Measurements from ENCODE around the gene STK11IP.

The STK11IP gene

GRCh38 chr2:219642069-219642454 is 44.4 kb downstream of the STK11IP start:
- H3K27me3 ChIP-seq (replicated peaks; ENCODE audit: insufficient read depth, low read length), result peaks cover 43% of the 10 kb centered on the region
- no peaks in the 10 kb centered on the region for H3K9me2 ChIP-seq (replicated peaks; ENCODE audit: insufficient read depth, low read length)
- H3K4me1 ChIP-seq (ENCODE audit: low read length), result no peaks in the 10 kb centered on the region; the same call in 1 of the 2 replicates
- TF ChIP-seq EZH2 (optimal IDR thresholded peaks at IDR 0.05; ENCODE audit: low read depth, low read length) (no peak), CTCF (IDR thresholded peaks at IDR 0.05; ENCODE audit: low read length) (no peak), EZH2phosphoT487 (IDR thresholded peaks at IDR 0.05; ENCODE audit: low read length) (no peak)
- no peak for DNase-seq
- no peaks in the 10 kb centered on the region for H4K20me1 ChIP-seq (ENCODE audit: insufficient read depth, low read length)
- H3K36me3 ChIP-seq (replicated peaks; ENCODE audit: insufficient read depth, low read length), result no peaks in the 10 kb centered on the region
- no peaks in the 10 kb centered on the region for H3K9me3 ChIP-seq (replicated peaks; ENCODE audit: insufficient read depth, low read length)
- no peak overlapping the region for H3K27ac ChIP-seq (ENCODE audit: low read length)
- no peak overlapping the region for H3K4me3 ChIP-seq (ENCODE audit: low read length)
- H3K79me2 ChIP-seq (ENCODE audit: low read length), result no peaks in the 10 kb centered on the region
- H2AFZ ChIP-seq (ENCODE audit: low read length), result no peak overlapping the region
- H3F3A ChIP-seq (ENCODE audit: insufficient read depth, low read length), result no peaks in the 10 kb centered on the region
- no peak overlapping the region for H3K4me2 ChIP-seq (ENCODE audit: low read depth, low read length)
- H3K9ac ChIP-seq (ENCODE audit: low read length), result no peak overlapping the region

GRCh38 chr2:219642465-219643083 is 44.9 kb downstream of the STK11IP start:
- Histone ChIP-seq H3K9me2 (replicated peaks; ENCODE audit: insufficient read depth, low read length) (no peaks in the 10 kb centered on the region), H3K4me2 (ENCODE audit: low read depth, low read length) (peak overlapping the region; percentile 37; the same call in 1 of the 2 replicates), H4K20me1 (ENCODE audit: insufficient read depth, low read length) (no peaks in the 10 kb centered on the region), H3F3A (ENCODE audit: insufficient read depth, low read length) (no peaks in the 10 kb centered on the region), H3K27me3 (replicated peaks; ENCODE audit: insufficient read depth, low read length) (peaks cover 38% of the 10 kb centered on the region), H3K4me3 (ENCODE audit: low read length) (no peak overlapping the region), H3K27ac (ENCODE audit: low read length) (no peak overlapping the region), H3K79me2 (ENCODE audit: low read length) (no peaks in the 10 kb centered on the region), H3K9ac (ENCODE audit: low read length) (no peak overlapping the region), H3K4me1 (ENCODE audit: low read length) (no peaks in the 10 kb centered on the region; the same call in 1 of the 2 replicates), H3K9me3 (replicated peaks; ENCODE audit: insufficient read depth, low read length) (no peaks in the 10 kb centered on the region), H2AFZ (ENCODE audit: low read length) (peak overlapping the region; percentile 12; the same call in 1 of the 2 replicates), H3K36me3 (replicated peaks; ENCODE audit: insufficient read depth, low read length) (no peaks in the 10 kb centered on the region)
- peak; percentile 93 for DNase-seq
- TF ChIP-seq CTCF (IDR thresholded peaks at IDR 0.05; ENCODE audit: low read length) (peak; percentile 99), EZH2phosphoT487 (IDR thresholded peaks at IDR 0.05; ENCODE audit: low read length) (no peak), EZH2 (optimal IDR thresholded peaks at IDR 0.05; ENCODE audit: low read depth, low read length) (no peak)

GRCh38 chr2:219643084-219643473 is 45.4 kb downstream of the STK11IP start:
- Histone ChIP-seq H3F3A (ENCODE audit: insufficient read depth, low read length) (no peaks in the 10 kb centered on the region), H3K9me2 (replicated peaks; ENCODE audit: insufficient read depth, low read length) (no peaks in the 10 kb centered on the region), H3K4me2 (ENCODE audit: low read depth, low read length) (peak overlapping the region; percentile 37; the same call in 1 of the 2 replicates), H3K27ac (ENCODE audit: low read length) (no peak overlapping the region), H4K20me1 (ENCODE audit: insufficient read depth, low read length) (no peaks in the 10 kb centered on the region), H3K27me3 (replicated peaks; ENCODE audit: insufficient read depth, low read length) (peaks cover 33% of the 10 kb centered on the region), H3K79me2 (ENCODE audit: low read length) (no peaks in the 10 kb centered on the region), H3K4me1 (ENCODE audit: low read length) (no peaks in the 10 kb centered on the region; the same call in 1 of the 2 replicates), H3K36me3 (replicated peaks; ENCODE audit: insufficient read depth, low read length) (no peaks in the 10 kb centered on the region), H3K9ac (ENCODE audit: low read length) (no peak overlapping the region), H3K9me3 (replicated peaks; ENCODE audit: insufficient read depth, low read length) (no peaks in the 10 kb centered on the region), H3K4me3 (ENCODE audit: low read length) (no peak overlapping the region), H2AFZ (ENCODE audit: low read length) (peak overlapping the region; percentile 12; the same call in 1 of the 2 replicates)
- DNase-seq, result no peak
- TF ChIP-seq EZH2 (optimal IDR thresholded peaks at IDR 0.05; ENCODE audit: low read depth, low read length) (no peak), CTCF (IDR thresholded peaks at IDR 0.05; ENCODE audit: low read length) (no peak), EZH2phosphoT487 (IDR thresholded peaks at IDR 0.05; ENCODE audit: low read length) (no peak)
